GM23248 (cell line): ENCODE data around the gene PIGT.

Experiments used
- EZH2 ChIP-seq: fragments of 200-600 bp; sonication (generic); IDR thresholded peaks from 2 replicates; pipeline ENCODE4 v1.6.1; 2018; ENCODE audit warnings: antibody characterized with exemption, mild to moderate bottlenecking; ENCODE audit not compliant: insufficient read depth, poor library complexity, severe bottlenecking
- EZH2phosphoT487 ChIP-seq: fragments of 200-600 bp; sonication (generic); IDR thresholded peaks from 2 replicates; pipeline ENCODE4 v1.6.1; 2018; ENCODE audit warnings: antibody characterized with exemption, moderate library complexity, mild to moderate bottlenecking, low read depth; ENCODE audit not compliant: insufficient read depth

- no peak for TF ChIP-seq EZH2phosphoT487
- TF ChIP-seq EZH2 = no peak
Measured at GRCh38 chr20:45429618-45430017, 13.7 kb downstream of the PIGT start.
